NCI-H460 (cell line): ENCODE measurements around the gene MAN1A1. TPM values are rescaled to one million over a fixed set of nuclear protein-coding genes. Genes with fewer than 3 reads are reported as not detected.
"Not testable (repeated sequence)": the region's sequence is repeated elsewhere in the genome, so short reads cannot be mapped to it uniquely, and the experiment has no call there.

ENCODE experiments used
- DNase-seq: peaks from one replicate; pipeline ENCODE4 v3.0.0-alpha.2; 2016; ENCODE audit warnings: low read depth; ENCODE audit errors: extremely low read depth
- polyA plus RNA-seq: library from polyadenylated mRNA; depleted of rRNA; stranded (reverse); fragments of >200 nt; gene quantifications from 2 replicates; pipeline ENCODE4 v1.2.3, GENCODE V29; 2014; cell fraction: nucleus; rRNA removed
- total RNA-seq: library from RNA; depleted of rRNA; stranded (reverse); fragments of >200 nt; shearing (Covaris generic); gene quantifications from 2 replicates; pipeline ENCODE4 v1.2.3, GENCODE V29; 2014; rRNA removed

The MAN1A1 gene
- 0.10 and 0.46 TPM in 2 replicates for total RNA-seq
- polyA plus RNA-seq: not detected in 2 replicates

DNA sequence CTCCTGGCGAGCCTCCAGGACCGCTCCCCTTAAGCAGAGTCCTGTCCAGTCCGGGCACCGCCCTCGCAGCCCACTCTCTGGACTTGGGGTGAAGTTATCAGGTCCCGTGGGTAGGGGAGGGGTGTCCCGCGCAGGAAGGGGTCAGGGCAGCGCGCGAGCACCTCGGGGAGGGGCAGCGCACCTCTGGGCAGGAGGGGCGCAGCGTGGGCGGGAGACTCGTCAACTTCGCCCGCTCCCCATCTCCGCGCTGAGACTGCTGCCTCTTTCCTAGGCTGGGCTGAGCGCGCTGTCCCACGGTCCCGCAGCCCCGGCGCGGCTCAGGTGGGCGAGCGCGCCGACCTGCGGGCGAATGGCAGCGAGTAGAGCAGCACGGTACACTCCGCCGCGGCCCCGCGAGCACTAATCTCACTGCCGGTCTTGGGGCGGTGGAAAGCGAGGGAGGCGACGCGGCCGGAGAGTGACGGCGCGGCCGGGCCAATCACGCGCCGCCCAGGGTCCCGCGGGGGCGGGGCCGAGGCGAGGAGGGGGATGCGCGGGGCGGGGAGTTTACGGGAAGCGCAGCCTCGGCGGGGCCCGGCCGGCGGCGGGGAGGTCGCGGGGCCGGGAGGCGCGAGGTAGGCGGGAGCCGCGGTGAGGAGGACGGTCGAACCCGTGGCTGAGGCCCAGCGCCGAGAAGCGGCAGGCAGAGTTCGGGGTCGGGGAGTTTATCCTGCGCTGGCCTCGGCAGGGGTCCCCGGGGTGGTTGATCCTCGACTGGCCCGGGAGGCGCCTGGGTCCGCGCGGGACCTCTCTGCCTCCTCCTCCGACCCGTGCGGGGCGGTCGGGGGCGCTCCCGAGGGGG, at the start of gene MAN1A1:
MAN1A1 (minus strand) TSS at position 401 of the 841 bp plus-strand sequence. CDS start 696 bp downstream, outside the sequence.
- DNase-seq: peak; percentile 43

DNA sequence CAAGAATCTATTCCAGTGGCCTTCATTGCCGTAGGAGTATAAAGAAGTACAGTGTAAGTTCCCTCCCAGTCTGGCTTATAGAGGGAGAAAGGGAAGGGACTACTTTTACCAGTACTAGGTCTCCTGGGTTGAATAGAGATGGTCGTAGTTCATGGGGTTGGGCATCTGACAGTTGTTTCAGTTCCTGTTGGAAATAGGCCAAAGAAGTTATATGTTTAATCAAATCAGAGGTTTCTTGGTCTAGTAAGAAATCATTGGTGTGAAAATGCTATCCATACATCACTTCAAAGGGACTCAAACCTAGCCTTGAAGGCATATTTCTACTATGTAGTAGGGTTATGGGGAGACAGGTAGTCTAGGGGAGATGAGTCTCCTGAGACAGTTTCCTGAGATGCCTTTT, 45.6 kb upstream of the MAN1A1 start:
- no peak for DNase-seq

DNA sequence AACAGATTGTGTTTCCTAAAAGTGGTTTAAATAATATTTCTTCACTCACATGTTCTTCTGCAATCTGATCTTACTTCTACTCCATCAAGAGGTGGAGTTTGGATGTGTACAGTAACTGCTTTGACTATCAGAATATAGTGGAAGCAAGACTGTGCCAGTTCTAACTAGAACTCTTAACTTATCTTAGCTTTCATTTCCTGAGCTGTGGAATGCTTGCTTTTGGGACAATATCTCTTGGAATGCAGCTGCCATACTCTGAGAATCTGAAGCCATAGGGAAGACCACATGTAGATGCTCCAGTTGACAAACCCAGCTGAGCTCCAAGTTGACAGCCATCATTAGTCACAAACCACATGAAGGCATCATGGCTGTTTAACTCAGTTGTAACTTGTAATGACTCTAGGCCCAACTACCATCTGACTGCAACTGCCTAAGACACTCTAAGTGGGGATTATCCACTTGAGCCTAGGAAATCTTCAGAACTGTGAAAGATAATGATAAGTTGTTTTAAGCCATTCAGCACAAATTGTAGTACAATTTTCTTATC, 40.8 kb upstream of the MAN1A1 start:
- no peak for DNase-seq

DNA sequence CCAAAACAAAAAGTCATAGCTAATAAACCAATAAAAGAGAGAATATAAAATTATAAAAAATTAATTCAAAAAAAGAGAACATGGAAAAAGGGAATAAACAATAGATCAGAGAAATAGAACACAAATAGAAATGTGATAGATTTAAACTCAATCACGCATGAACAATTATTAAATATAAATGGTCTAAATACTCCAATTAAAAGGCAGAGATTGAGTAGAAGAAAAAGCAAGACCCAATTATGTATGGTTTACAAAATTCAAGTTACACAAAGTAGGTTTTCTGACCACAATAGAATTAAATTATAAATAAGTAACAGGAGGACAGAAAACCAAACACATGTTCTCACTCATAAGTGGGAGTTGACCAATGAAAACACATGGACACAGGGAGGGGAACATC, 36.4 kb upstream of the MAN1A1 start:
- DNase-seq: no peak

GRCh38 chr6:119384444-119384843, 34.9 kb upstream of the MAN1A1 start:
- DNase-seq: no peak

DNA sequence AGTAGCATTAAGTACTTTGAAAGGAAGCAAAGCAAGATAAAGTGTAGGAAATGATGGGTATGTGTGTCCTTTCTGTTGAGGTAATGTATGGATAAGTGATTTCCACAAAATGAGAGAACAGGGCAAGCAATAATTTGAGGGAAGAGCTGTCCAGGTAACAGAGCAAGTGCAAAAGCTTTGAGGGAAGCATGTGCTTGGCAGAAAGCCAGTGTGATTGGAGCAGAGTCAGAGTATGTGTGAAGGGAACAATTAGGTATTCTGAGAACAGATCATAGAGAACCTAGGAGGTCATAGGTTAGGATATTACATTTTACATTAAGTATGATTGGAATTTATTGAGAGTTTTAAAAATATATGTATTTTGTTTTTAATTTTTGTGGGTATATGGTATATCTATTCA, 30.2 kb upstream of the MAN1A1 start:
- DNase-seq: no peak

GRCh38 chr6:119377043-119377442, 27.5 kb upstream of the MAN1A1 start:
- DNase-seq: not testable (repeated sequence)

- DNase-seq: no peak
These were observed 20.5 kb upstream of the MAN1A1 start for GRCh38 chr6:119370080-119370479.

GRCh38 chr6:119368921-119369320, 19.4 kb upstream of the MAN1A1 start:
- DNase-seq: no peak

DNA sequence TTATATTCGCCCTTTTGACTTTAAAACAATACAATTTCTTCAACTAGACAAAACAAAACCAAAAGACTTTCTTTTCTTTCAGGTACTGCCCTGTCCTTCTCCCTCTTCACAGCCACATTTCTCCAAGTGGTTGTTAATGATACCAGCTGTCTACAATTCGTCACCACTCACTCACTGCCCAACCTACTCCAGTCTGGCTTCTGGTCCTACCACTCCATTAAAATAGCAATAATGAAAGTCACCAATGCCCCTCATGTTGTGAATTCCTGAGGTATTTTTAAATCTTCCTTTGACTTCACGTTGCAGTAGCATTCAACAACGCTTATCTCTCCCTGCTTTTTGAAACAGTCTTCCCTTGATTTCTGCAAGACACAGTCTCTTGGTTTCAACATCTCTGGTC, 11.6 kb upstream of the MAN1A1 start:
- no peak for DNase-seq

DNA sequence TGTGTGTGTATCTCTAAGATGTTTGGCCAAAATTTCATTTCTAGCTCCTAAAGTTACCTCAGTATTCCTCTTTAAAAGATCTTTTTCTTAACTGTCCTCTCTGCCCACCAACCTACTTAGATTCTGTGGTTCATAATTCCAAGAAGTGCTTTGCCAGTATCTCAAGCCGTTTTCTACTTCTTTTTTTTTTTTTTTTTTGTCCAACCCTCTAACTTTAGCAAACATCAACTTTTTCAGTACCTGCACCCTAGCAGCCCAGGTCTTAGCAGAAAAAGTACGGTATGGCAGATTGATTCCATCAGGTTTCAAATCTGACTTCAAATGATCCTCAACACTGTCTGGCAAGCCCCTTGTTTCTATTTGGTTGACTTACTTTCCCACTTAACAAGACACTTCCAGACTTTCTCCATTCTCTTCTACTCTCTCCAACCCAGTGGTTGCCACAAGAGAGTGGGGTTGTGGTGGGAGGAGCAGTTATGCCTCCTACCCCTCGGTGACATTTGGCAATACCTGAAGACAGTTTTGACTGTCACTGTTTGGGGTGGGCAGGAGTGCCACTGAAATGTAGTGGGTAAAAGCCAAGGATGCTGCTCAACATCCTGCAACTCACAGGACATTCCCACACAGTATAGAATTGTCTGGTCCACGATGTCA, 10.8 kb upstream of the MAN1A1 start:
- DNase-seq: no peak

- no peak for DNase-seq
These were observed 6.3 kb upstream of the MAN1A1 start for GRCh38 chr6:119355890-119356289.

DNA sequence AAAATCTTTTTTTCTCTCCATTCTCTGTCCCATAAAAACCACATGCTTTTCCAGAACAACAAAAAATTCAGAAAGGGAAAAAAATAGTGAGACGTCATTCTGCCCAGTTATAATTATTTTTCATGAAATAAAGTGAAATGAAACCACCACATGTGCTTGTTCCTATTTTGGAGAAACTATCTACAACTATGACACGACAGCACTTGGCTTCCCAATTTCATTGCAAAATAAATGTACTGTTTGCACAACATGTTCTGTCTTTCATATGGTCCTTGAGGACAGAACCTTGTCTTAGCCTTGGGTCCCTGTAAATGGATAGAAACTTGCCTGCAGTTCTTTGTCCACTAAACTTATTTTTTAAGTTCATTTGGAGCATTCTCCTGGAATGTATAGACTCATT, 5.6 kb upstream of the MAN1A1 start:
- DNase-seq: no peak

- DNase-seq: no peak
These were observed 4.1 kb upstream of the MAN1A1 start for GRCh38 chr6:119353696-119354095.

DNA sequence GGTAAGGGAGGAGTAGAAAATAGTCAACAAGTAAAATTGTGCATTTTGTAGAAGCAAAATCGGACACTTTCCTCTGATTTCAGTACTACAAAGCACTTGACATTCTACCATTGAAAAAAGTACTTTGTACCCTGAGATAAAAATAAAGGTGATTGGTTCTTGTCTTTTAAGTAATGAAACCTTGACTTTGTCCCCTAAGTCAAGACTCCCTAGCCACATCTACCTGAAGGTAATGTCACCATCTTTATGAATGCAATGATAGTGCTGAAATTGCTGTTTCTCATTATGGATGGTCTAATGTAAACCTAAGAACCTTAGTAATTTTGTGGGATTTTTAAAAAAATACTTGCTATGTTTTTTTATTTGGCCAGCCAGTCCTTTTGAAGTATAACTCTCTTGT, 2.4 kb upstream of the MAN1A1 start:
- DNase-seq: no peak

DNA sequence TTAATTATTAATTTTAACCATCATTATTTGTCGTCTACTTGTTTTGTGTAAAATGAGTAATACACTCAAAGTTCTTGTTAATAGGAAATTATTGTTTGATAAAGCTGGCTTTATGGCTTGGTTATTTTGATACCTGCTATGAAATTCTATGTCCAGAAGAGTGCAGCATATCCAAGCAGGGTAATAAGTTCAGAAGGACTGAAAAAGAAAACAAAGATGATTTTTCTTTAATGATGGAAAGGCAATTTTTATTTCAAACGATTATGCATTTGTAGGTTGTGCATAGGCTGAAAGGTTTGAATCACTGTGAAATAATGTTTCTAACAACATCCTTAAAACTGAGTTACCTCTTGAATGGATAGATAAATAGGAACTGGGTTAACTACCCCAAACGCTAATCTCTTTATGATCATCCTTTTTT, 1.4 kb upstream of the MAN1A1 start:
- no peak for DNase-seq

GRCh38 chr6:119350202-119350951, 816 bp upstream of the MAN1A1 start:
- DNase-seq: no peak

DNA sequence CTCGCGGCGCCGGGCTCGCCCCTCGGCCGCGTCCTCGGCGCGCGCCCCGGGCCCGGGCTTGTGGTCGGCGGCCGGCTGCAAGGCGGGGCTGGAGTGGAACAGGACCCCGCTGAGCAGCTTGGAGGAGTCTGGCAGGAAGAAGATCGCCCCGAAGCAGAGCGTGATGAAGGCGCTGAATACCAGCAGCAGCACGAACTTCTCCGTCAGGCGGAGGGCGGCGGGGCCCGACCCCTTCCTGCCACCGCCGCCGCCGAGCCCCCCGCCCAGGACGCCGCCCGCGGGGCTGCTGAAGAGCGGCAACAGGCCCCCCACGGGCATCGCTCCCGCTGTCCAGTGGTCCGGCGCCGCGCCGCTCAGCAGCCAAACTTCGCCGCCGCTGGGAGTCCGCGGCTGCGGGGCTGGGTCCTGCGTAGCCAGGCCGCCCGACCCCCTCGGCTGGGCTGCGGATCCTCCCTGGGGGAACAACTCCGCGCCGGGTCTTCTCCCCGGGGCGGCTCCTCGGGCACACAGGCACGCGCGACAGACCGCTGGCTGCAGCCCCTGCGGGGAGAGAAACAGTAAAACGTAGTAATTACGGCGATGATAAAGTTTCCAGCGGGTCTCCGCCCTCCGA, 707 bp downstream of the MAN1A1 start:
- no peak for DNase-seq

DNA sequence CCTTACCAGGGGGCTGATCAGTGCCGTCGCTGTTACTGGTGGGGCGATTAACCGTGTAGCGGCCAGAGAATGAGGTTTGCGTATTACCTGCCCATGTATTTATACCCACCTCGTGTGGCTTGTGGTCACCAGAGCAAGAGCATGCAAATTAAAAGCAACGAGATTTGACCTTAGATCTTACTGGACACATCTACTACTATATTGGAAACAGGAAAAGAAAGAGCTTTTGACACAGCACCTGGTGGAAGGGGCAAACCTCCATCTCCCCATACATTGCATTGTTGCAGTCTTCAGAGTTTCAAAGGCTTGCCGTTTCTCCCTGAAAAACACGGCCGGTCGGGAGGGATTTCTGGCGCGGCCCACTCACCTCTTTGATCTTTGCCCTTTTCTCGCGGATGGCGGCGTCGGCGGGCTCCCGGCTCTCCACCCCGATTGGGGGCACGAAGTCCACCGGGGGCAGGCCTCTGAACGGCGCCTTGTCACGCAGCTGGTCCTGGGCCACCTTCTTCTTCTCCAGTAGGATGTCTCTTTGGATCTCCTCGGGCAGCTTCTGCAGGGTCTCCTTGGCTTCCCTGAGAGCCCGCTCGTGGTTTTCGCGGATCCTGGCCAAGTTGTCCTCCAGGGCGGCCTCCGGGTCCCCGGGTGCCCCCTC, 1.3 kb downstream of the MAN1A1 start:
- DNase-seq: no peak

GRCh38 chr6:119347466-119348095, 2.0 kb downstream of the MAN1A1 start:
- no peak for DNase-seq
